Tibial nerve (tissue), 4 donors: ENCODE results near the gene GALNT18.

Source experiments
- EP300 ChIP-seq, 2 donors: sonication (generic); formaldehyde crosslinking; IDR thresholded peaks; one replicate each; pipeline ENCODE4 v1.6.1; 2017; ENCODE audit warnings: antibody characterized with exemption in 2 of 2, mild to moderate bottlenecking in 1 of 2
- POLR2A ChIP-seq, 2 donors: fragments of 450-650 bp; IDR thresholded peaks; one replicate each; pipeline ENCODE4 v1.6.1; 2017; ENCODE audit warnings: antibody characterized with exemption in 2 of 2, mild to moderate bottlenecking in 2 of 2, moderate library complexity in 2 of 2
- TF ChIP-seq, protein P1 (sequence below), 5 experiments: fragments of 200-600 bp in 3 of 5; fragments of 450-650 bp in 2 of 5; sonication (generic) in 3 of 5; IDR thresholded peaks; one replicate each; pipeline ENCODE4 v1.5.1; 2016 to 2019; ENCODE audit warnings: antibody characterized with exemption in 5 of 5, mild to moderate bottlenecking in 3 of 5, moderate library complexity in 2 of 5

DNA sequence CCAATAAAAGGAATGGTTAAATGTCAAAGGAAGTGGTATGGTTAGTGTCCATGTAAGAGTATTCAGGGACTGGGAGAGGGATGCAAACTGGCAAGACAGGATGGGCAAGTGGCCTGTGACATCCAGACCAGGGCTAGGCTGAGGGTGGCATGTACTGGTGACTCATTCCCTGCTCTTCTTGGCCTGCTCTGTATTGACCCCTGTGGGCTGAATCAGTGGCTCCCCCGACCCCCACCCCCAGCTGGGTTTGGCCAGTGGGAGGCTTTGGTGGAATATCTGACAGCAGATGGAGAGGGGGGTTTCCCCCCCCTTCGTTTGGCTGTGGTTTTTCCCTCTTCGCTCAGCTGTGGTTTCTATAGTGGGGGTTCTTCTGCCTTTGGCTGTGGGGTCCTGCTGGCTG, 356.5 kb downstream of the GALNT18 start:
- TF ChIP-seq, protein P1, sequence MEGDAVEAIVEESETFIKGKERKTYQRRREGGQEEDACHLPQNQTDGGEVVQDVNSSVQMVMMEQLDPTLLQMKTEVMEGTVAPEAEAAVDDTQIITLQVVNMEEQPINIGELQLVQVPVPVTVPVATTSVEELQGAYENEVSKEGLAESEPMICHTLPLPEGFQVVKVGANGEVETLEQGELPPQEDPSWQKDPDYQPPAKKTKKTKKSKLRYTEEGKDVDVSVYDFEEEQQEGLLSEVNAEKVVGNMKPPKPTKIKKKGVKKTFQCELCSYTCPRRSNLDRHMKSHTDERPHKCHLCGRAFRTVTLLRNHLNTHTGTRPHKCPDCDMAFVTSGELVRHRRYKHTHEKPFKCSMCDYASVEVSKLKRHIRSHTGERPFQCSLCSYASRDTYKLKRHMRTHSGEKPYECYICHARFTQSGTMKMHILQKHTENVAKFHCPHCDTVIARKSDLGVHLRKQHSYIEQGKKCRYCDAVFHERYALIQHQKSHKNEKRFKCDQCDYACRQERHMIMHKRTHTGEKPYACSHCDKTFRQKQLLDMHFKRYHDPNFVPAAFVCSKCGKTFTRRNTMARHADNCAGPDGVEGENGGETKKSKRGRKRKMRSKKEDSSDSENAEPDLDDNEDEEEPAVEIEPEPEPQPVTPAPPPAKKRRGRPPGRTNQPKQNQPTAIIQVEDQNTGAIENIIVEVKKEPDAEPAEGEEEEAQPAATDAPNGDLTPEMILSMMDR (IDR thresholded peaks at IDR 0.05) = no peak
- no peak for TF ChIP-seq POLR2A (IDR thresholded peaks at IDR 0.05)
- TF ChIP-seq EP300 (IDR thresholded peaks at IDR 0.05) = no peak
